H9 (cell line): ENCODE measurements around the gene CRYGD. TPM values are rescaled to one million over a fixed set of nuclear protein-coding genes. Genes with fewer than 3 reads are reported as not detected.

Source experiments
- DNase-seq: peaks from one replicate; pipeline ENCODE4 v3.0.0-alpha.2; 2017
- H2AFZ ChIP-seq: one replicate; pipeline ENCODE4 v1.6.1; 2013; ENCODE audit warnings: mild to moderate bottlenecking, low read length, control low read depth, moderate library complexity
- H2AK5ac ChIP-seq: 2 replicates; pipeline ENCODE4 v1.6.1; 2013; ENCODE audit warnings: low read length, control low read depth, mixed read lengths; ENCODE audit not compliant: insufficient read length
- H2BK120ac ChIP-seq: one replicate; pipeline ENCODE4 v1.6.1; 2013; ENCODE audit warnings: low read depth, mild to moderate bottlenecking, low read length, control low read depth, inconsistent platforms; ENCODE audit not compliant: poor library complexity, severe bottlenecking
- H2BK12ac ChIP-seq: 2 replicates; pipeline ENCODE4 v1.6.1; 2013; ENCODE audit warnings: low read length, control low read depth, mixed read lengths, low read depth; ENCODE audit not compliant: insufficient read length
- H2BK15ac ChIP-seq: 2 replicates; pipeline ENCODE4 v1.6.1; 2013; ENCODE audit warnings: low read depth, low read length, control low read depth
- H2BK20ac ChIP-seq: one replicate; pipeline ENCODE4 v1.6.1; 2013; ENCODE audit warnings: low read depth, mild to moderate bottlenecking, low read length, control low read depth, inconsistent platforms; ENCODE audit not compliant: poor library complexity, severe bottlenecking
- H2BK5ac ChIP-seq: 2 replicates; pipeline ENCODE4 v1.6.1; 2013; ENCODE audit warnings: low read length, control low read depth, mixed read lengths; ENCODE audit not compliant: insufficient read length
- H3K14ac ChIP-seq: 2 replicates; pipeline ENCODE4 v1.6.1; 2013; ENCODE audit warnings: low read length, control low read depth; ENCODE audit not compliant: insufficient read depth
- H3K18ac ChIP-seq: 2 replicates; pipeline ENCODE4 v1.6.1; 2013; ENCODE audit warnings: low read depth, mild to moderate bottlenecking, mixed read lengths, low read length, control low read depth; ENCODE audit not compliant: insufficient read length
- H3K23ac ChIP-seq: 2 replicates; pipeline ENCODE4 v1.6.1; 2013; ENCODE audit warnings: low read length, control low read depth, mixed read lengths, low read depth; ENCODE audit not compliant: insufficient read length
- H3K23me2 ChIP-seq: 2 replicates; pipeline ENCODE4 v1.6.1; 2013; ENCODE audit warnings: low read depth, mild to moderate bottlenecking, mixed read lengths, low read length, control low read depth; ENCODE audit not compliant: insufficient read length, poor library complexity, severe bottlenecking
- H3K27ac ChIP-seq: 2 replicates; pipeline ENCODE4 v1.5.1; 2013; ENCODE audit warnings: low read length, control low read depth, mixed read lengths, low read depth; ENCODE audit not compliant: insufficient read length
- H3K27me3 ChIP-seq: 2 replicates; pipeline ENCODE4 v1.6.1; 2013; ENCODE audit warnings: low read length, control low read depth, inconsistent platforms; ENCODE audit not compliant: insufficient read depth
- H3K4ac ChIP-seq: 2 replicates; pipeline ENCODE4 v1.6.1; 2013; ENCODE audit warnings: low read depth, mild to moderate bottlenecking, control low read depth, inconsistent platforms, low read length, moderate library complexity
- H3K4me1 ChIP-seq: 2 replicates; pipeline ENCODE4 v1.6.1; 2013; ENCODE audit warnings: low read length, control low read depth, inconsistent platforms; ENCODE audit not compliant: insufficient read depth
- H3K4me2 ChIP-seq: 2 replicates; pipeline ENCODE4 v1.6.1; 2013; ENCODE audit warnings: low read length, control low read depth, mixed read lengths; ENCODE audit not compliant: insufficient read length, insufficient read depth
- H3K56ac ChIP-seq: 2 replicates; pipeline ENCODE4 v1.6.1; 2013; ENCODE audit warnings: low read depth, mild to moderate bottlenecking, mixed read lengths, low read length, control low read depth; ENCODE audit not compliant: insufficient read length
- H3K79me1 ChIP-seq: 2 replicates; pipeline ENCODE4 v1.6.1; 2013; ENCODE audit warnings: low read depth, mild to moderate bottlenecking, moderate library complexity, low read length, control low read depth, inconsistent platforms; ENCODE audit not compliant: insufficient read depth, poor library complexity, severe bottlenecking
- H3K79me2 ChIP-seq: 2 replicates; pipeline ENCODE4 v1.6.1; 2013; ENCODE audit warnings: low read length, control low read depth, inconsistent platforms; ENCODE audit not compliant: insufficient read depth
- H3K9ac ChIP-seq: 2 replicates; pipeline ENCODE4 v1.6.1; 2013; ENCODE audit warnings: low read length, control low read depth, mixed read lengths; ENCODE audit not compliant: insufficient read length; ENCODE audit errors: extremely low read depth
- H3K9me3 ChIP-seq: one replicate; pipeline ENCODE4 v1.6.1; 2013; ENCODE audit warnings: low read depth, low read length, inconsistent platforms; ENCODE audit not compliant: control insufficient read depth
- H3T11ph ChIP-seq: one replicate; pipeline ENCODE4 v1.6.1; 2013; ENCODE audit warnings: mild to moderate bottlenecking, low read length, control low read depth, inconsistent platforms
- H4K20me1 ChIP-seq: one replicate; pipeline ENCODE4 v1.6.1; 2013; ENCODE audit not compliant: control insufficient read depth, insufficient read length, insufficient read depth
- H4K5ac ChIP-seq: 2 replicates; pipeline ENCODE4 v1.6.1; 2013; ENCODE audit warnings: low read depth, mild to moderate bottlenecking, mixed read lengths, low read length, control low read depth; ENCODE audit not compliant: insufficient read length
- H4K8ac ChIP-seq: replicated peaks from 2 replicates; pipeline ENCODE4 v1.6.1; 2013; ENCODE audit warnings: low read length, control low read depth, mixed read lengths, low read depth; ENCODE audit not compliant: insufficient read length
- H4K91ac ChIP-seq: 2 replicates; pipeline ENCODE4 v1.6.1; 2013; ENCODE audit warnings: low read depth, mild to moderate bottlenecking, moderate library complexity, mixed read lengths, low read length, control low read depth; ENCODE audit not compliant: insufficient read length
- H3K27ac Mint-ChIP-seq, 3 experiments: 2 replicates in 2 of 3; 3 replicates in 1 of 3; pipeline ENCODE4 v1.8.0; 2020 to 2021; ENCODE audit warnings: mixed read lengths in 3 of 3, mild to moderate bottlenecking in 1 of 3, moderate library complexity in 1 of 3
- H3K27me3 Mint-ChIP-seq: 2 replicates; pipeline ENCODE4 v1.8.0; 2021; ENCODE audit warnings: low read depth, mild to moderate bottlenecking, moderate library complexity, mixed read lengths
- H3K36me3 Mint-ChIP-seq, 3 experiments: 2 replicates in 2 of 3; 3 replicates in 1 of 3; pipeline ENCODE4 v1.8.0; 2020 to 2021; ENCODE audit warnings: low read depth in 3 of 3, mixed read lengths in 3 of 3; ENCODE audit not compliant: insufficient read depth in 1 of 3
- H3K4me1 Mint-ChIP-seq, 2 experiments: 2 replicates each; pipeline ENCODE4 v1.8.0; 2020; ENCODE audit warnings: mixed read lengths in 2 of 2
- H3K4me3 Mint-ChIP-seq, 2 experiments: 2 replicates in 1 of 2; 3 replicates in 1 of 2; pipeline ENCODE4 v1.8.0; 2020 to 2021; ENCODE audit warnings: mild to moderate bottlenecking in 2 of 2, mixed read lengths in 2 of 2, moderate library complexity in 1 of 2
- H3K9me3 Mint-ChIP-seq, 2 experiments: 2 replicates in 1 of 2; 3 replicates in 1 of 2; pipeline ENCODE4 v1.8.0; 2020; ENCODE audit warnings: mild to moderate bottlenecking in 2 of 2, mixed read lengths in 2 of 2, moderate library complexity in 1 of 2
- WGBS: extraction: QIAGEN DNeasy Blood & Tissue Kit; methylation state at CpG from one replicate; pipeline ENCODE4 v1.1.7; 2013; ENCODE audit warnings: missing lambda C conversion rate, low lambda C conversion rate, mixed read lengths; ENCODE audit not compliant: insufficient read length; ENCODE audit errors: extremely low coverage; 5-methylcytosine and 5-hydroxymethylcytosine counted together
- total RNA-seq: library from RNA; stranded (reverse); gene quantifications from 2 replicates; pipeline ENCODE4 v1.2.1, GENCODE V29; 2021
- TF ChIP-seq, protein P1 (sequence below): fragments of 200-600 bp; sonication (generic); conservative IDR thresholded peaks from 3 replicates; pipeline ENCODE4 v1.8.0; 2021; ENCODE audit warnings: antibody characterized with exemption, mild to moderate bottlenecking

Gene CRYGD
- total RNA-seq, 1 experiment from 2014 or later = not detected

DNA sequence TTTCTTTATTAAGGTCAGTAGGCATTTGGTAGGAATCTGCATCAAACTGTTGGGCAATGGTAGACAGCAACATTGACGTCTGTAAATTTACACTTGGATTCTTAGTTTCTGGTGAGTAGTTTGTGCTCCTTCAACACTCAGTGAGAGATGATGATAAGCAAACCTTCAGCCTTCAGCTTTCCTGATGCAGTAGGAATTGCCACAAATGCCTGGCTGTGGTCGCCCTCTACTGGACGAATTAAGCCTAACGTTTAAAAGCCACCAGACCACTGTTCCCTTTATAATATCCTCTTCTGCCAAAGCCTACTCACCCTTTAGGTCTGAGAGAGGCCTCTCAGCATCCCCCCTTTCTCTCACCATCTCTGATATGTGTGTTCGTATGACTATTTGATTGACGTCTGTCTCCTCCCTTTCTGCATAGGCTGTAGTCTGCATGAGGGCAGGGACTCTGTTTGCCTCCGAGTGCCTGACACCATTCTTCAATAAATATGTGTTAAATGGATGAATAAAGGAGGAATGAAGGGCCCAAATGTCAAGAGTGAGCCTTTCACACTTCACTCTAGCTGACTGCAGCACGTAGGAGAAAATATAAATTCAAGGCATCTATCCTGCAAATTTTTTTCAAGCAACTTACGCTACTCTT lies 52.0 kb downstream of the CRYGD start:
- Mint-ChIP-seq H3K4me1 (peaks cover under 1 to 7% of the 10 kb centered on the region in 2 experiments; a peak in 3 of 4 replicates), H3K9me3 (no peaks in the 10 kb centered on the region; a peak in 1 of 5 replicates), H3K27ac (no peak overlapping the region), H3K4me3 (no peak overlapping the region), H3K36me3 (no peaks in the 10 kb centered on the region), H3K27me3 (no peaks in the 10 kb centered on the region)
- Histone ChIP-seq H3K4ac (no peak overlapping the region), H4K8ac (no peak overlapping the region), H4K5ac (no peak overlapping the region), H3K27me3 (no peaks in the 10 kb centered on the region), H2BK5ac (no peak overlapping the region), H3K18ac (no peak overlapping the region), H3K56ac (no peak overlapping the region), H3K79me2 (no peaks in the 10 kb centered on the region), H3K27ac (no peak overlapping the region), H3T11ph (no peak overlapping the region), H3K14ac (no peak overlapping the region), H3K23me2 (no peaks in the 10 kb centered on the region), H3K23ac (no peak overlapping the region), H3K4me2 (no peak overlapping the region), H2BK15ac (no peak overlapping the region), H3K9me3 (no peaks in the 10 kb centered on the region), H2BK120ac (no peak overlapping the region), H2AFZ (no peak overlapping the region), H4K20me1 (no peaks in the 10 kb centered on the region), H2AK5ac (no peak overlapping the region), H3K9ac (no peak overlapping the region), H2BK12ac (no peak overlapping the region), H3K4me1 (no peaks in the 10 kb centered on the region), H2BK20ac (no peak overlapping the region), H4K91ac (no peak overlapping the region), H3K79me1 (no peaks in the 10 kb centered on the region)
- TF ChIP-seq, protein P1, sequence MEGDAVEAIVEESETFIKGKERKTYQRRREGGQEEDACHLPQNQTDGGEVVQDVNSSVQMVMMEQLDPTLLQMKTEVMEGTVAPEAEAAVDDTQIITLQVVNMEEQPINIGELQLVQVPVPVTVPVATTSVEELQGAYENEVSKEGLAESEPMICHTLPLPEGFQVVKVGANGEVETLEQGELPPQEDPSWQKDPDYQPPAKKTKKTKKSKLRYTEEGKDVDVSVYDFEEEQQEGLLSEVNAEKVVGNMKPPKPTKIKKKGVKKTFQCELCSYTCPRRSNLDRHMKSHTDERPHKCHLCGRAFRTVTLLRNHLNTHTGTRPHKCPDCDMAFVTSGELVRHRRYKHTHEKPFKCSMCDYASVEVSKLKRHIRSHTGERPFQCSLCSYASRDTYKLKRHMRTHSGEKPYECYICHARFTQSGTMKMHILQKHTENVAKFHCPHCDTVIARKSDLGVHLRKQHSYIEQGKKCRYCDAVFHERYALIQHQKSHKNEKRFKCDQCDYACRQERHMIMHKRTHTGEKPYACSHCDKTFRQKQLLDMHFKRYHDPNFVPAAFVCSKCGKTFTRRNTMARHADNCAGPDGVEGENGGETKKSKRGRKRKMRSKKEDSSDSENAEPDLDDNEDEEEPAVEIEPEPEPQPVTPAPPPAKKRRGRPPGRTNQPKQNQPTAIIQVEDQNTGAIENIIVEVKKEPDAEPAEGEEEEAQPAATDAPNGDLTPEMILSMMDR = peak; percentile 92
- no CpG with 5 or more reads among the region's 9 CpGs for WGBS
- peak; percentile 77 for DNase-seq

Other genes starting within 250 kb of the CRYGD start
- 7.3 and 7.5 TPM in 2 replicates for gene PLEKHM3, start 99.0 kb downstream of the CRYGD start, total RNA-seq
- not detected in 2 replicates for gene CRYGC, start 5.3 kb upstream of the CRYGD start, total RNA-seq
- 0.86 TPM in 1 of 2 replicates, not detected in the other for gene CRYGB, start 21.6 kb upstream of the CRYGD start, total RNA-seq
- gene CRYGA, start 39.1 kb upstream of the CRYGD start, total RNA-seq = not detected in 2 replicates
- gene C2orf80, start 65.5 kb upstream of the CRYGD start, total RNA-seq = not detected in 2 replicates
- gene IDH1, start 130.5 kb upstream of the CRYGD start, total RNA-seq = 232 and 234 TPM in 2 replicates
- 25.7 and 27.2 TPM in 2 replicates for gene PIKFYVE, start 141.7 kb upstream of the CRYGD start, total RNA-seq